Measurements from ENCODE around the gene PAPSS1. TPM values are rescaled to one million over a fixed set of nuclear protein-coding genes. Genes with fewer than 3 reads are reported as not detected.

PAPSS1 gene
- total RNA-seq, 4 donors from 2014 or later = 40.4 to 80.8 (median 49.5) TPM

GRCh38 chr4:107714256-107714655, 5.8 kb downstream of the PAPSS1 start:
- 65 to 69% methylated on average over 3 of the region's 3 CpGs for WGBS, 2 donors
- TF ChIP-seq CTCF (IDR thresholded peaks at IDR 0.05) (no peak), EP300 (IDR thresholded peaks at IDR 0.05) (no peak), POLR2A (IDR thresholded peaks at IDR 0.05) (no peak)
- H3K9me3 ChIP-seq = no peaks in the 10 kb centered on the region
- no peak for DNase-seq (ENCODE audit: low spot score in 2 of 2)
- peaks cover 0 to 17% (median 4%) of the 10 kb centered on the region in 4 donors for H3K4me1 ChIP-seq
- H3K27me3 ChIP-seq = no peaks in the 10 kb centered on the region
- H3K36me3 ChIP-seq = no peaks in the 10 kb centered on the region
- H3K27ac ChIP-seq = no peak overlapping the region
- H3K4me3 ChIP-seq = no peak overlapping the region

GRCh38 chr4:107712236-107712635, 7.8 kb downstream of the PAPSS1 start:
- Histone ChIP-seq H3K4me1 (peaks cover 0 to 4% (median 0%) of the 10 kb centered on the region in 4 donors), H3K36me3 (peaks cover 0 to 6% (median 0%) of the 10 kb centered on the region in 3 donors), H3K27ac (no peak overlapping the region), H3K4me3 (no peak overlapping the region), H3K9me3 (peaks cover 0 to 7% (median 0%) of the 10 kb centered on the region in 4 donors), H3K27me3 (no peaks in the 10 kb centered on the region)
- no peak for DNase-seq (ENCODE audit: low spot score in 2 of 2)
- 97 to 100% methylated on average over 2 of the region's 2 CpGs for WGBS, 2 donors
- TF ChIP-seq EP300 (IDR thresholded peaks at IDR 0.05) = no peak

- DNase-seq (ENCODE audit: low spot score in 2 of 2) = no peak
- H3K27ac ChIP-seq = no peak overlapping the region
- H3K27me3 ChIP-seq = no peaks in the 10 kb centered on the region
- TF ChIP-seq CTCF (IDR thresholded peaks at IDR 0.05) (no peak), POLR2A (IDR thresholded peaks at IDR 0.05) (no peak), EP300 (IDR thresholded peaks at IDR 0.05) (no peak)
- WGBS, 2 donors = 68 to 79% methylated on average over 3 of the region's 3 CpGs
- H3K4me3 ChIP-seq = no peak overlapping the region
- H3K9me3 ChIP-seq = peaks cover 0 to 11% (median 0%) of the 10 kb centered on the region in 4 donors
- peaks cover 0 to 10% (median 0%) of the 10 kb centered on the region in 3 donors for H3K36me3 ChIP-seq
- peaks cover 0 to 4% (median 0%) of the 10 kb centered on the region in 4 donors for H3K4me1 ChIP-seq
Observed at GRCh38 chr4:107711831-107712230, 8.2 kb downstream of the PAPSS1 start.

GRCh38 chr4:107710493-107711459, 9.3 kb downstream of the PAPSS1 start:
- Histone ChIP-seq H3K4me3 (no peak overlapping the region), H3K27ac (no peak overlapping the region), H3K9me3 (peaks cover 0 to 22% (median 5%) of the 10 kb centered on the region in 4 donors), H3K27me3 (no peaks in the 10 kb centered on the region), H3K4me1 (no peaks in the 10 kb centered on the region), H3K36me3 (peaks cover 0 to 13% (median 0%) of the 10 kb centered on the region in 3 donors)
- DNase-seq (ENCODE audit: low spot score in 2 of 2) = no peak
- TF ChIP-seq EP300 (IDR thresholded peaks at IDR 0.05) = no peak
- TF ChIP-seq POLR2A (IDR thresholded peaks at IDR 0.05) = no peak
- TF ChIP-seq CTCF (IDR thresholded peaks at IDR 0.05) = no peak
- WGBS, 2 donors = 92 to 94% methylated on average over 10 of the region's 10 CpGs

- Histone ChIP-seq H3K4me3 (no peak overlapping the region), H3K9me3 (peaks cover 0 to 30% (median 7%) of the 10 kb centered on the region in 4 donors), H3K4me1 (no peaks in the 10 kb centered on the region), H3K27ac (no peak overlapping the region), H3K27me3 (no peaks in the 10 kb centered on the region), H3K36me3 (peaks cover 0 to 13% (median 0%) of the 10 kb centered on the region in 3 donors)
- 61 to 85% methylated on average over 1 of the region's 1 CpG for WGBS, 2 donors
- no peak for DNase-seq (ENCODE audit: low spot score in 2 of 2)
- no peak for TF ChIP-seq POLR2A (IDR thresholded peaks at IDR 0.05)
- TF ChIP-seq CTCF (IDR thresholded peaks at IDR 0.05) = no peak
- TF ChIP-seq EP300 (IDR thresholded peaks at IDR 0.05) = no peak
Observed at GRCh38 chr4:107709916-107710315, 10.1 kb downstream of the PAPSS1 start.

Measured in tibial nerve (tissue), 4 donors.